GM19023 (cell line): ENCODE data around the gene MGA.
"Not testable (repeated sequence)": the region's sequence is repeated elsewhere in the genome, so short reads cannot be mapped to it uniquely, and the experiment has no call there.

Source experiments
- ATAC-seq: cut with Tn5 transposase; IDR thresholded peaks from one replicate; pipeline ENCODE4 v1.9.1; 2021; ENCODE audit warnings: mild to moderate bottlenecking, moderate library complexity; ENCODE audit not compliant: unreplicated experiment

MGA gene

GRCh38 chr15:41703120-41703519 is 42.9 kb downstream of the MGA start:
- ATAC-seq, result no peak

DNA sequence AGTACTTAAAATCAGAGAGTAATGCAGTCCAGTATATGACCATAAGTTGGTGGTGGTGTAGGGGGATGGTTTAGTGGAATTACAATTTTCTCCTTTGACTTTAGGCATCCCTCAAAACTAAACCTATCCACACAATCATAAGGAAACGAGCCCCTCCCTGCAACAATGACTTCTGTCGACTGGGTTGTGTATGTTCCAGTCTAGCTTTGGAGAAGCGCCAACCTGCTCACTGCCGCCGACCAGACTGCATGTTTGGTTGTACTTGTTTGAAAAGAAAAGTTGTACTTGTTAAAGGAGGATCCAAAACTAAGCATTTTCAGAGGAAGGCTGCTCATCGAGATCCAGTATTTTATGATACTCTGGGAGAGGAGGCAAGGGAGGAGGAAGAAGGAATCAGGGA is 52.8 kb downstream of the MGA start:
- no peak for ATAC-seq

DNA sequence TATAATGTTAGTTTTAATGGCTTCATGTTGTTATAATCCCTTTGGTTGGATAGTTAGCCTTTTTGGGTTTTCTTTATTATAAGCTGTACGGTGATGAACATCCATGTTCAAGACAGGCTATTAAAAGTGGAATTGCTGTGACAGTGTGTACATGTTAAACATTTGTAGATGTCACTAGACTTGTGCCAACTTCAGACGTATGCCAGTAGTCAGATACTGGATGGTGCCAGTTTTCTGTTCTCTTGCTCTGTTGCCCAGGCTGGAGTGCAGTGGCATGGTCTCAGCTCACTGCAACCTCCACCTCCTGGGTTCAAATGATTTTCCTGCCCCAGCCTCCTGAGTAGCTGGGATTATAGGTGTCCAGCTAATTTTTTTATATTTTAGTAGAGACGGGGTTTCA is 54.1 kb downstream of the MGA start:
- no peak for ATAC-seq

DNA sequence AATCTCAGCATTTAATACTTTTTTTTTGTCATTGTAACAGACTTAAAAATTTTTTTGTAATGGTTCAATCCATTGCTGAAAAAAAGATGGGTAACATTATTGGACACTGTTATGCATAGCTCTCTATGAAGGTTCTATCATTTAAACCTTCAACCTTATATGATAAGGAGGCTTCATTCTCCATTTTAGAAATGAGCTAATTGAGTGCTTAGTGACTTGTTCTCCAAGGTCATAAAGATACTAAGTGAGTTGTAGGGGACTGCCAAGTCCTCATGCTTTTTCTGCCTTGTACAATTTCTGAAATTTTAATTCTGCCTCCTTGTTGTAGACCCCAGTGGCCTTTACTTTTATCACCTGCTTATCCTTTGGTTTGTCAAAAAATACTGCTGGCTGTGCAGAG is 56.7 kb downstream of the MGA start:
- no peak for ATAC-seq

- ATAC-seq, result no peak
Measured at GRCh38 chr15:41727143-41727542, 66.9 kb downstream of the MGA start.

GRCh38 chr15:41728061-41728460 is 67.9 kb downstream of the MGA start:
- ATAC-seq, result not testable (repeated sequence)

DNA sequence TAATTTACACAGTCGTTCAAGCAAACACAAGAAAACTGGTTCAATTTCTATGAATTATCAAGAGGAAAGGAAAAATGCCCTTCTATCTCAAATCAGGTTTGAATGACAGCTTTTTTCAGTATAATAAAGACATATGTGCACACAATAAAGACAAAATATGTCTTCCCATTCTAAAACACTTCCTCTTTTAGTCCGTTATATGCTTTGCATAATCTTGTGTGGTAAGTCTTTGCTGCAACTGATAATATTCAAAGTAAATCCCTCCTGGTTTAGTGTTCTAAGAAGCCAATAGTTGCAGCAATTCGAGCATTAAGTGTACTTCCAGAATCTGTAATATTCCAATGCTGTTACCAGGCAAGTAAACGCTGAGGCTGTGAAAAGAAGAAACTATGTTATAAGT is 70.3 kb downstream of the MGA start:
- ATAC-seq, result no peak

- ATAC-seq, result no peak
Measured at GRCh38 chr15:41732483-41732882, 72.3 kb downstream of the MGA start.

DNA sequence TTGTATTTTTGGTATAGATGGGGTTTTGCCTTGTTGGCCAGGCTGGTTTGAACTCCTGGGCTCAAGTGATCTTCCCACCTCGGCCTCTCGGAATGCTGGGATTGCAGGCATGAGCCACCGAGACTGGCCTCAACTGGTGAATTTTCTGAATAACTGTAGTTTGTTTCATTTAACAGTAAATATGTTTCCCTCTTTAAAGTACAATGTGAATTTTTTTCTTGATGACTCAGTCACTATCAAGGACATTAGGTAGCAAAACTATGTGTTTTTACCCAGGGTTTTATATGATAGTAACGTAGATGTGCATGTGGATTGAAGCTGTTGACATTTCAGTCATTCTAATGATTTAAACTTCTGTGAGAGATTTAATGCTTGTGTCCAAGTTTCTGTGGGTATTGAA is 73.9 kb downstream of the MGA start:
- no peak for ATAC-seq

DNA sequence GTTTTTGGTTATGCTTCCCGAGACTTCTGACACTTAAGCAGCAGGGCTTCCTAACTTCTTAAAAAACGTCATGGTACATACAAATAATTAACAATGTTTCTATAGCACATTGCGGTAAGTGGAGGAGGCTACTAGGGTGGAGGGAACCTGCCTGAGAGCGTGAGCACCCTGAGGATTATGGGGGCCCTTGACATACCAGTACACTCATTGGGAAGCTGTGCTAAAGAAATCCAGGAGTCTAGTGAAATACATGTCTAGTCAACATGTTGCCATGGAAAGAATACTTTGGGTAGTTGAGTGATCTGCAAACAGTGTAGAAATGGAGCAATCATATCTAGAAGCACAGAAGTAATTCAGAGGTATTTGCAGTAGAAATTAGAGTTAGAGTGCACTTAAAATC is 74.8 kb downstream of the MGA start:
- ATAC-seq, result no peak

GRCh38 chr15:41735492-41735891 is 75.3 kb downstream of the MGA start:
- ATAC-seq, result not testable (repeated sequence)

DNA sequence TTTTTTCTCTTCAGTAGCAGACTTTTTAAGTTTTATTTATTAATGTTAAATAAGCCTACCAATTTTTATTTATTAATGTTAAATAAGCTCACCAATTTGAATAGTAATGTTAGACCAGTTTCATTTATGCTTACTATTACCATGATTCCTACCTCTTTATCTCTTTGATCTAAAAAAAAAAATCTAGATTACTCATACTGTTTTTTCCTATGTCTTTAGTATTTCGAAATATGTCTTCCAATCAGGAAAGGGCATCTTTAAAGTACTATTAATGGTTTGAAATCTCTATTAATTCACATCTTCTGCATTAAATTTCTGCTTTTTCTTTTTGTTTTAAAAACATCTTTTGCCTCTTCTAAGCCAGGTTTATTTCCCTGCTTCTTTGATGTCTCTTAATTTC is 86.6 kb downstream of the MGA start:
- ATAC-seq, result no peak

DNA sequence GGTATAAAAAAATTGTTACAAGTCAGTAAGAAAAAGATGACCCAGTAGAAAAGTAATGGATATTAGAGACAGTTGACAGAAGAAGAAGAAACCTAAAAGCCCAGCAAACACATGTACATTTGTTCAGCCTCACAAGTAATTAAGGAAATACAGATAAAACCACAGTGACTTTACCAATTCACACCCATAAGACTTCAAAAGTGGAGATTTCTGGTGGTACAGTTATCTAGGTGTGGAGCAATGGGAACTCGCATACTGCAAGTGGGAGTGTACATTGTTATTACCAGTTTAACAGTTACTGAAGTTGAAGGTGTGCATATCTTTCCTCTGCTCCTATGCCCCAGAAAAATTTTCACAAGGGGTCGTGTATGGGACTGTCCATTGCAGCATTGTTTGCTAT is 96.0 kb downstream of the MGA start:
- no peak for ATAC-seq

DNA sequence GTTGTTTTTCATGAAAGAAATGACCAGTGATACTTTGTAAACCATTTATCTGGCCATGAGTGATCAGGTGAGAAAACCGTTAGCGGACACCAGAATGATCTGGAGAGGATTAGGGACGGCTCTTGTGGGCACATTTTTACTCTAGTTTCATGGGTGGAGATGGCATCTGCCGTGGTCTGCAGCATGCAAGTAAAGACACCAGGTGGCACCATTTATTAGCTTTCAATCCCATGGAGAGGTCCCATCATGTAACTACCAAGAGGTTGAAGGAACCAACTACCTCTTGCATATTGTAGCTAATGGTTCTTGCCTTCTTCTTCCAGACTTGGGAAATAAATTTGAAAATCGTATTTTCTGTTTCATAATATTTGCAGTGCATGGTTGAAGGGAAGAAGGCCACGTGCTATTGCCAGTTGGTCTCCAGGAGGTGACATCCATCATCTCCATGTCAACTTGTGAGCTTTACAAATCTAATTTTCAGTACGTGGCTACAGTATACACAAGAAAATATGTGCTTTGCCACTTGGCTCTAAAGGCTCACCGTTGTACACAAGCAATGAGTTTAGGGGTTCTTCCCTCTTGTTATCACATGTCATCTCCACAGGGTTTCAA is 112.6 kb downstream of the MGA start:
- ATAC-seq, result no peak

GRCh38 chr15:41773332-41773728 is 113.1 kb downstream of the MGA start:
- no peak for ATAC-seq

GRCh38 chr15:41773729-41774061 is 113.5 kb downstream of the MGA start:
- no peak for ATAC-seq

- peak; percentile 87 for ATAC-seq
Measured at GRCh38 chr15:41774062-41774881, 114.1 kb downstream of the MGA start, which contains the start of gene MAPKBP1. TSS of gene MAPKBP1 (plus strand) at chr15:41774484. CDS start at chr15:41775276, 792 bp downstream.

DNA sequence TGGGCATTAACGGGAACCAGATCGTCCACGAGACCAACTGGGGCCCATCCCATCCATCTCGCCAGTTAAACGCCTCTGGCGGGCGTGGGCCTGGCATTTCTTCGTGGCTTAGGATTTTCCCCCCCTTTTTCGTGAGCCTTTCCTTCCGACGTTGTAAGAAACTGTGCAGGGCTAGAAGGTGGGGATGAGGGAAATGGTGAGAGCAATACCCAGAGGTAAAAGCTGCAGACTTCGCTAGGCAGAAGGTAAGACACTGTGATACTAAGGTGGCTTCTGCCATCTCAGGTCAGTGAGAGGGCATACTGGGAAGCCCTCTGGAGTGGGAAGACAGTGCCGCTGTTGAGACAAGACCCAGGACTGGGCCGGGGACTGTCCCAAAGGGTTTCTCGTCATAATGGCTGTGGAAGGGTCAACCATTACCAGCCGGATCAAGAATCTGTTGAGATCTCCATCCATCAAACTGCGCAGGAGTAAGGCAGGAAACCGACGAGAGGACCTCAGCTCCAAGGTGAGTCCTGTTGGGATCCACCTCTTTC is 114.7 kb downstream of the MGA start:
- no peak for ATAC-seq

DNA sequence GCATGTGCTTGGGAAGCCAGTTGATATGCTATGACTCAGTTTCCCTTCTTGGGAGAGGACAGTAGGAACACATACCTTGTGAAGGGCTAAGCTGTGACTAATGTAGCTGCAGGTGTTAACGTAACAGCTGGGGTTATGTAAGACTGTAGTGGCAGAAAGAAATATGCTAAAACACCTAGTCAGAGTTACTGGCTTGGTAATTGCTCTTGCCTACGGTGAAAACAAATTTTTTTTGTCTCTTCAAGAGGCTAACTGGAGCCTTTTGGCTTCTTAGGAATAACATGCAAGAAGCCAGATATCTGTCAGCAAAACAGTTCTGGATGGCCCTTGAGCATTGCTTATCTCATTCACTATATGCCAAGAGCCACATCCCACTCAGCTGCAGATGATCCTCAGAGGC is 115.4 kb downstream of the MGA start:
- no peak for ATAC-seq

DNA sequence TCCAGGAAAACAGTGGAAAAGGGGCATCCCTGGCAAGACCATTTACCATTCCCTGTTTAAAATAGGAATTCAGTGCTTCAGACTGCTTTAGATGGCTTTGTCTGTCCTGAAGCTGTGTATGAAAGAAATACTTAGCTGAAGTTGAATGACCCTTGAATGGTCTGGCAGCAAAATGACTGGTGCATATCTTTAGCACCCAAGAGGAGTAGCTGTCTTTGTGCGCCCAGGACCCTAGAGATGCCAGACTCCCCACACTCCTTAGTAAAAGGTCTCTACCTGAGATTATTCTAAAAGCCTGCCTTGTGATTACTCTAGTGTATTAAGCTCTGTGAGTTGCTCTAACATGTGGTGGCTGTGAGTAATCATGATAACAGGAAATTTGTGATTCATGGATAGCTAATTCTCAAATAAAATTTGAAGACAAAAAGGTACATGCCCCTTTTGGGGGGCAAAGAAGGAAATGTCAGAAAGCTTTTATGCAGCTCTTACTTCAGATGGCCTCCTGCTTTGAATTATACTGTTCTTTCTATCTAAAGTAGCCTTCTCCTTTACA is 117.3 kb downstream of the MGA start:
- ATAC-seq, result no peak

DNA sequence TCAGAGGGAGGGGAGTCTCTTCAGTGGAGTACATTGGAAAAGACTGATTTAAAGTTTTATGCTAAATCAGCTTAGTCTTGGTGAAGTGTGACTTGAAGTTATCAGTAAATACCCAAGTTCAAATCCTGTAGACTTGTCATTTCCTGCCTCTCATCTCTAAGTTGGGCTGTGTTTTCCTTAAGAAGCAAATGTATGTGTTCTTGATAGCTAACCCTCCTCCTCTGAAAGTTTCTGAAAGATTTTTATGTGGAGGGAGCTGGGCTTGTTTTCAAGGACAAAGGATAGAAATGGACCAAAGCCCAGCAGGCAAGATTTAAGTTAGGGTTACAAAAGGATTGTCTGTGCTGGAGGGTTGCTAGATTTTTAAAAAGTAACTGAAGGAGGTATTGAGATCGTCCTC is 118.3 kb downstream of the MGA start:
- no peak for ATAC-seq

GRCh38 chr15:41779662-41780157 is 119.5 kb downstream of the MGA start:
- no peak for ATAC-seq
